HL-60 (cell line): ENCODE results near the gene NDUFV2.

Source experiments
- DNase-seq, 2 experiments: peaks; one replicate each; pipeline ENCODE4 v3.0.0-alpha.2; 2010 to 2020; ENCODE audit warnings: low read depth in 1 of 2, low spot score in 1 of 2
- H3K27ac ChIP-seq: fragments of 250-450 bp; sonication (Bioruptor Pico); replicated peaks from 2 replicates; pipeline ENCODE4 v1.5.1; 2020; ENCODE audit warnings: mild to moderate bottlenecking, moderate library complexity
- H3K27me3 ChIP-seq: fragments of 250-450 bp; sonication (Bioruptor Pico); 2 replicates; pipeline ENCODE4 v1.5.1; 2021; ENCODE audit warnings: mild to moderate bottlenecking, moderate library complexity; ENCODE audit not compliant: insufficient read depth, poor library complexity, severe bottlenecking
- H3K4me3 ChIP-seq: replicated peaks from 2 replicates; pipeline ENCODE4 v1.5.1; 2011; ENCODE audit warnings: mild to moderate bottlenecking, control low read depth, low read length; ENCODE audit not compliant: insufficient read depth
- CTCF ChIP-seq: IDR thresholded peaks from one replicate; pipeline ENCODE4 v1.5.1; 2011; ENCODE audit warnings: low read length, control low read depth, inconsistent platforms; ENCODE audit not compliant: insufficient read depth
- GABPA ChIP-seq: IDR thresholded peaks from 2 replicates; pipeline ENCODE4 v1.6.1; 2012; ENCODE audit warnings: low read depth
- POLR2AphosphoS5 ChIP-seq: IDR thresholded peaks from 2 replicates; pipeline ENCODE4 v1.6.1; 2012; ENCODE audit warnings: low read depth
- REST ChIP-seq: IDR thresholded peaks from 2 replicates; pipeline ENCODE4 v1.6.1; 2012; ENCODE audit warnings: low read depth; ENCODE audit not compliant: insufficient replicate concordance
- SPI1 ChIP-seq: IDR thresholded peaks from 2 replicates; pipeline ENCODE4 v1.6.1; 2012; ENCODE audit warnings: low read depth, mild to moderate bottlenecking, borderline replicate concordance

Gene NDUFV2

GRCh38 chr18:9101730-9102507 is 580 bp upstream of the NDUFV2 start:
- no peak for TF ChIP-seq CTCF
- TF ChIP-seq SPI1, result peak; percentile 86
- peak; percentile 43 for TF ChIP-seq REST
- no peak for TF ChIP-seq POLR2AphosphoS5
- peak; percentile 81 for TF ChIP-seq GABPA
- DNase-seq, result peak; percentile 68 to 71
- Histone ChIP-seq H3K27me3 (no peaks in the 10 kb centered on the region), H3K4me3 (peak overlapping the region; percentile 69), H3K27ac (peak overlapping the region; percentile 93)

GRCh38 chr18:9103376-9103873 is 926 bp downstream of the NDUFV2 start:
- peak overlapping the region; percentile 69 for H3K4me3 ChIP-seq

More at GRCh38 chr18:9103376-9103873, 926 bp downstream of the NDUFV2 start:
- peak overlapping the region; percentile 93 for H3K27ac ChIP-seq
- H3K27me3 ChIP-seq, result no peaks in the 10 kb centered on the region
- TF ChIP-seq SPI1 (no peak), GABPA (no peak), CTCF (no peak), POLR2AphosphoS5 (no peak), REST (no peak)
- no peak for DNase-seq
